NCI-H2107 treated with DMSO at 0.1 percent for 48 hours (cell line): ENCODE measurements around the gene NXPH4.

Source experiments
- DNase-seq: peaks from one replicate; lab custom pipeline; 2025; ENCODE audit not compliant: unreplicated experiment; lab: John Stamatoyannopoulos, UW

Gene NXPH4

GRCh38 chr12:57241402-57242310 lies 25.1 kb downstream of the NXPH4 start:
- no peak for DNase-seq

GRCh38 chr12:57242329-57242690 lies 25.7 kb downstream of the NXPH4 start:
- peak; percentile 74 for DNase-seq

- DNase-seq, result peak; percentile 83
These were observed 26.3 kb downstream of the NXPH4 start for GRCh38 chr12:57242691-57243454.

- peak; percentile 82 for DNase-seq
These were observed 27.1 kb downstream of the NXPH4 start for GRCh38 chr12:57243521-57244311.

GRCh38 chr12:57244312-57244696 lies 27.7 kb downstream of the NXPH4 start:
- DNase-seq, result no peak

GRCh38 chr12:57247041-57247440 lies 30.4 kb downstream of the NXPH4 start:
- DNase-seq, result no peak

- DNase-seq, result no peak
These were observed 32.5 kb downstream of the NXPH4 start for GRCh38 chr12:57248934-57249742.

- DNase-seq, result no peak
These were observed 33.9 kb downstream of the NXPH4 start for GRCh38 chr12:57250541-57250940.

- no peak for DNase-seq
These were observed 34.4 kb downstream of the NXPH4 start, which contains the start of gene STAC3 for GRCh38 chr12:57250956-57251355. TSS of gene STAC3 (minus strand) at chr12:57251187. CDS start at chr12:57249636, 1,551 bp downstream.

- no peak for DNase-seq
These were observed 38.1 kb downstream of the NXPH4 start for GRCh38 chr12:57254506-57255280.

GRCh38 chr12:57255916-57256315 lies 39.3 kb downstream of the NXPH4 start:
- DNase-seq, result no peak

- no peak for DNase-seq
These were observed 42.7 kb downstream of the NXPH4 start for GRCh38 chr12:57258977-57259970.

- no peak for DNase-seq
These were observed 43.8 kb downstream of the NXPH4 start for GRCh38 chr12:57260366-57260765.

GRCh38 chr12:57261428-57261865 lies 44.9 kb downstream of the NXPH4 start:
- peak; percentile 99 for DNase-seq

- no peak for DNase-seq
These were observed 45.7 kb downstream of the NXPH4 start for GRCh38 chr12:57262126-57262822.

- DNase-seq, result no peak
These were observed 46.5 kb downstream of the NXPH4 start for GRCh38 chr12:57263096-57263495.

- DNase-seq, result no peak
These were observed 50.1 kb downstream of the NXPH4 start for GRCh38 chr12:57266681-57267080.

- DNase-seq, result no peak
These were observed 51.7 kb downstream of the NXPH4 start for GRCh38 chr12:57268264-57268663.
